HUES48 (cell line): ENCODE data around the gene MAP3K8.

ENCODE experiments used
- H3K27ac ChIP-seq: one replicate; pipeline ENCODE4 v1.7.0; 2013; ENCODE audit warnings: low read depth, low read length, inconsistent platforms
- H3K27me3 ChIP-seq: 2 replicates; pipeline ENCODE4 v1.6.1; 2013; ENCODE audit warnings: mild to moderate bottlenecking, low read length; ENCODE audit not compliant: control insufficient read depth, insufficient read depth
- H3K36me3 ChIP-seq: 2 replicates; pipeline ENCODE4 v1.6.1; 2013; ENCODE audit warnings: low read length; ENCODE audit not compliant: control insufficient read depth, insufficient read depth
- H3K4me1 ChIP-seq: 2 replicates; pipeline ENCODE4 v1.6.1; 2013; ENCODE audit warnings: mild to moderate bottlenecking, low read length; ENCODE audit not compliant: control insufficient read depth, insufficient read depth
- H3K4me3 ChIP-seq: 2 replicates; pipeline ENCODE4 v1.5.1; 2013; ENCODE audit warnings: mild to moderate bottlenecking, low read depth, low read length
- H3K9ac ChIP-seq: 2 replicates; pipeline ENCODE4 v1.6.1; 2013; ENCODE audit warnings: mild to moderate bottlenecking, low read depth, low read length, moderate library complexity
- H3K9me3 ChIP-seq: 2 replicates; pipeline ENCODE4 v1.6.1; 2013; ENCODE audit warnings: low read length; ENCODE audit not compliant: control insufficient read depth, insufficient read depth

MAP3K8 gene

GRCh38 chr10:30509508-30509907, 75.5 kb downstream of the MAP3K8 start:
- H3K9me3 ChIP-seq, result no peaks in the 10 kb centered on the region
- H3K9ac ChIP-seq, result no peak overlapping the region
- H3K4me1 ChIP-seq, result no peaks in the 10 kb centered on the region
- H3K4me3 ChIP-seq, result no peak overlapping the region
- no peaks in the 10 kb centered on the region for H3K36me3 ChIP-seq
- H3K27me3 ChIP-seq, result no peaks in the 10 kb centered on the region
- no peak overlapping the region for H3K27ac ChIP-seq

DNA sequence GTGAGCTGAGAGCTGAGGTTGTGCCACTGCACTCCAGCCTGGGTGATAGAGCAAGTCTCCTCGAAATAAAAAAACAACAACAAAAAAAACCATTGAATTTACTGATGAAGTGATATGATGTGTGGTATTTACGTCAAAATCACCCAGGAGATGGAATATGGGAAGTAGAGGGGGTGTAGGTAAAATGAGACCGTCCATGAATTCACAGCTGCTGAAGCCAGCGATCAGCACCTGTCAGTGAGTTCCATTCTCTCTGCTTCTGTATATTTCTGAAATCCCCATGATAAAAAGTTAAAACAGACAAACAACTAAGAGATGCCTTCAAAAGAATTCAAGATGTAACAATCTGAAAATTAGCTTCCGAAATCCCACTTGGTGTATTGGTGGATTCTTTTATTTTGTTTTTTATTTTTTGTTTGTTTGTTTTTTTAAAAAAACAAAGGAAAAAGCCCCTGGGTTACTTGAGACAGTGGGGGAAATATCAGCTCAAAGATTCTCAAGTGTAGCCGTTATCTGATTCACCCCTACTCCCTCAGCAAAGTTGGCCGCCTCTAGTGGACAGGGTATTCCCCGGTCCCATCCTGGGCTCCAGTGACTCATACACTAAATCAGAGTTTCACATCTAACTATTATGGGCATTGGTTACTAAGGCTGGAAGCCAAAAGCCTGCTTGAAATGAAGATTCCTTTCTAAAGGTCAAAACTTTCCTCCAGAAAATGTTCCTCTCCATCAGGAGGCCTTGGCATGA, 76.4 kb downstream of the MAP3K8 start:
- no peaks in the 10 kb centered on the region for H3K36me3 ChIP-seq
- H3K9ac ChIP-seq, result no peak overlapping the region
- no peak overlapping the region for H3K4me3 ChIP-seq
- no peaks in the 10 kb centered on the region for H3K4me1 ChIP-seq
- no peaks in the 10 kb centered on the region for H3K9me3 ChIP-seq
- no peak overlapping the region for H3K27ac ChIP-seq
- no peaks in the 10 kb centered on the region for H3K27me3 ChIP-seq

DNA sequence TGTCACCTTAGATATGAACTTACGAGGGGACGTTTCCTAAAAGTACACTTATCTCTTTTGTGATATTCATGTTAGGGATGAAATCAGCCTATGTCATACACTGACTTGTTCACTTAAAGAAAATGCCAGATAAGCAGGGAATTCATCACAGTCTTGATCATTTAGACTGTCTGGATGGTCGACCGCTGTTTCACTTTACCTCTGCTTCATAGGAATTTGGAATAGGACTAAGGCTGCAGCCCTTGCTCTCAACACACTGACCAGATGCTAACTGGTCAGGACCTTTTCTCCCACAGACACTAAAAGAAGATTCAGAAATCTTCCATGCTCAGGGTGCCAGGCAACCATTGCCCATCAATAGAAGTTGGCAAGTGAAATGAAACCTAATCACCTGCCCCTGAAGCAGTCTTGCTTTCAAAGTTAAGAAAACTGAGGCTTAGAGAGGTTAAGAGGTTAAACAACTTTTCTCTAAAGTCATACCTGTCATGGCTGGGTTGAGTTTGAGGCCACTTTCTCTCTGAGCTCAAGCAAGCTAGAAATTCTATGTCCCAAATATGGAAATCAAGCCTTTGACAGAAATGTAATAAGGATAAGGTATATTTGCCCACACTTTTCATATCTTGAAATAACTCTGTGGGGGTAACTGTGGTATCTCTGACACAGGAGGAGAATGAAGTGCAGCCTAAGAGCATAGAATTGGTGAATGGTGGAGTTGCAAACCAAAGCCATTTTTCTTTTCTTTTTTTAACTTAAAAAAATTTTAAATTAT, 77.1 kb downstream of the MAP3K8 start:
- no peak overlapping the region for H3K27ac ChIP-seq
- H3K9ac ChIP-seq, result no peak overlapping the region
- H3K36me3 ChIP-seq, result no peaks in the 10 kb centered on the region
- H3K4me1 ChIP-seq, result no peaks in the 10 kb centered on the region
- no peak overlapping the region for H3K4me3 ChIP-seq
- no peaks in the 10 kb centered on the region for H3K27me3 ChIP-seq
- H3K9me3 ChIP-seq, result no peaks in the 10 kb centered on the region
